HFFc6 (cell line): Measurements from ENCODE around the gene CMTM5. TPM values are rescaled to one million over a fixed set of nuclear protein-coding genes. Genes with fewer than 3 reads are reported as not detected.
"Not testable (repeated sequence)": the region's sequence is repeated elsewhere in the genome, so short reads cannot be mapped to it uniquely, and the experiment has no call there.

Experiments used
- DNase-seq: peaks from one replicate; pipeline ENCODE4 v3.0.0-alpha.2; 2018
- H3K27ac Mint-ChIP-seq: 2 replicates; pipeline ENCODE4 v1.8.0; 2020; ENCODE audit warnings: mild to moderate bottlenecking, mixed read lengths
- H3K27me3 Mint-ChIP-seq: 2 replicates; pipeline ENCODE4 v1.8.0; 2021; ENCODE audit warnings: mild to moderate bottlenecking, moderate library complexity, mixed read lengths; ENCODE audit not compliant: insufficient read depth
- H3K36me3 Mint-ChIP-seq: 2 replicates; pipeline ENCODE4 v1.8.0; 2021; ENCODE audit warnings: low read depth, mixed read lengths
- H3K4me1 Mint-ChIP-seq: 2 replicates; pipeline ENCODE4 v1.8.0; 2020; ENCODE audit warnings: low read depth, mixed read lengths
- H3K4me3 Mint-ChIP-seq: 2 replicates; pipeline ENCODE4 v1.8.0; 2020; ENCODE audit warnings: mild to moderate bottlenecking, moderate library complexity, mixed read lengths
- H3K9me3 Mint-ChIP-seq: 2 replicates; pipeline ENCODE4 v1.8.0; 2020; ENCODE audit warnings: mild to moderate bottlenecking, mixed read lengths
- CTCF ChIP-seq: fragments of 200-600 bp; sonication (generic); IDR thresholded peaks from 2 replicates; pipeline ENCODE4 v1.5.0; 2021; ENCODE audit warnings: antibody characterized with exemption, mild to moderate bottlenecking
- total RNA-seq, 6 experiments: library from RNA; stranded (reverse); fragmentation: NEBNext Ultra II Directional; extraction: Animal tissue kit (Norgen Biotek cat#: 25700); gene quantifications; 2 replicates in 1 of 6; 3 replicates in 5 of 6; pipeline ENCODE4 v1.2.3, GENCODE V29; 2021

The CMTM5 gene
- total RNA-seq, 6 experiments from 2014 or later: not detected

GRCh38 chr14:23385642-23386265 is 8.9 kb downstream of the CMTM5 start:
- H3K27me3 Mint-ChIP-seq: peaks cover 40% of the 10 kb centered on the region
- no peaks in the 10 kb centered on the region for H3K36me3 Mint-ChIP-seq
- H3K4me1 Mint-ChIP-seq: no peaks in the 10 kb centered on the region
- no peak for DNase-seq
- no peaks in the 10 kb centered on the region for H3K9me3 Mint-ChIP-seq
- H3K4me3 Mint-ChIP-seq: no peak overlapping the region
- no peak overlapping the region for H3K27ac Mint-ChIP-seq
- no peak for TF ChIP-seq CTCF

- not testable (repeated sequence) for H3K27ac Mint-ChIP-seq, H3K4me3 Mint-ChIP-seq, DNase-seq, H3K4me1 Mint-ChIP-seq, H3K9me3 Mint-ChIP-seq, H3K36me3 Mint-ChIP-seq
- peaks cover 42% of the 10 kb centered on the region for H3K27me3 Mint-ChIP-seq
Observed at GRCh38 chr14:23386266-23386657, 9.4 kb downstream of the CMTM5 start.

- H3K9me3 Mint-ChIP-seq: no peaks in the 10 kb centered on the region
- TF ChIP-seq CTCF: no peak
- H3K27ac Mint-ChIP-seq: no peak overlapping the region
- DNase-seq: no peak
- peaks cover 48% of the 10 kb centered on the region for H3K27me3 Mint-ChIP-seq
- no peak overlapping the region for H3K4me3 Mint-ChIP-seq
- H3K36me3 Mint-ChIP-seq: no peaks in the 10 kb centered on the region
- no peaks in the 10 kb centered on the region for H3K4me1 Mint-ChIP-seq
Observed at GRCh38 chr14:23386999-23387398, 10.2 kb downstream of the CMTM5 start.

GRCh38 chr14:23387916-23388882 is 11.4 kb downstream of the CMTM5 start:
- no peak for TF ChIP-seq CTCF
- Mint-ChIP-seq H3K27me3 (peaks cover 46% of the 10 kb centered on the region), H3K36me3 (no peaks in the 10 kb centered on the region), H3K4me1 (no peaks in the 10 kb centered on the region), H3K27ac (no peak overlapping the region), H3K4me3 (no peak overlapping the region), H3K9me3 (no peaks in the 10 kb centered on the region)
- DNase-seq: no peak

GRCh38 chr14:23388996-23389395 is 12.2 kb downstream of the CMTM5 start:
- Mint-ChIP-seq H3K27ac (no peak overlapping the region), H3K4me1 (no peaks in the 10 kb centered on the region), H3K27me3 (peaks cover 52% of the 10 kb centered on the region), H3K4me3 (no peak overlapping the region), H3K36me3 (no peaks in the 10 kb centered on the region), H3K9me3 (no peaks in the 10 kb centered on the region)
- no peak for DNase-seq
- no peak for TF ChIP-seq CTCF

- no peak for TF ChIP-seq CTCF
- Mint-ChIP-seq H3K9me3 (no peaks in the 10 kb centered on the region), H3K36me3 (no peaks in the 10 kb centered on the region), H3K27me3 (peaks cover 55% of the 10 kb centered on the region), H3K4me3 (no peak overlapping the region), H3K27ac (no peak overlapping the region), H3K4me1 (no peaks in the 10 kb centered on the region)
- no peak for DNase-seq
Observed at GRCh38 chr14:23389396-23389795, 12.6 kb downstream of the CMTM5 start.

- H3K4me3 Mint-ChIP-seq, H3K27ac Mint-ChIP-seq, H3K36me3 Mint-ChIP-seq, DNase-seq, H3K9me3 Mint-ChIP-seq, H3K4me1 Mint-ChIP-seq: not testable (repeated sequence)
- H3K27me3 Mint-ChIP-seq: peaks cover 58% of the 10 kb centered on the region
Observed at GRCh38 chr14:23389871-23390270, 13.0 kb downstream of the CMTM5 start.
